NCI-H1694 treated with DMSO at 0.1 percent for 48 hours (cell line): ENCODE measurements around the gene FEM1C.
"Not testable (repeated sequence)": the region's sequence is repeated elsewhere in the genome, so short reads cannot be mapped to it uniquely, and the experiment has no call there.

Source experiments
- DNase-seq: peaks from one replicate; lab custom pipeline; 2025; lab: John Stamatoyannopoulos, UW

Gene FEM1C

DNA sequence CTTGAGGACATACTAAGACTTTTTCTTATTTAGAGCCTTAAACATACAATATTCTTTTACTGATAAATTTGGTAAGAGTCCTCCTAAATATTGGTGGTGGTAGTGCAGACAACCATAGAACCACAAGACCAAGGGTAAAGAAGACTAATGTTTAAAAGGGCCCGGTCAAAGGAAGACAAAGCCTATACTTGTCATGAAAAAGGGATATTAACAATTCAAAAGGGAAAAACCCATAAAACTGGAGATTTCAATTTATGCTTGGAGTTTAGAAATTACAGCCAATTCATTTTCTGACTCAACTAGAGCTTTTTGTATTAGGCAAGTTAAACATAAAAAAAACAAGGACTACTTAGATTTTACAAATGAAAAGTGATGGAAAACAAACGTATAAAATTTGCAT lies 24.4 kb downstream of the FEM1C start:
- no peak for DNase-seq

- DNase-seq: no peak
Observed at GRCh38 chr5:115516372-115516771, 28.2 kb downstream of the FEM1C start.

DNA sequence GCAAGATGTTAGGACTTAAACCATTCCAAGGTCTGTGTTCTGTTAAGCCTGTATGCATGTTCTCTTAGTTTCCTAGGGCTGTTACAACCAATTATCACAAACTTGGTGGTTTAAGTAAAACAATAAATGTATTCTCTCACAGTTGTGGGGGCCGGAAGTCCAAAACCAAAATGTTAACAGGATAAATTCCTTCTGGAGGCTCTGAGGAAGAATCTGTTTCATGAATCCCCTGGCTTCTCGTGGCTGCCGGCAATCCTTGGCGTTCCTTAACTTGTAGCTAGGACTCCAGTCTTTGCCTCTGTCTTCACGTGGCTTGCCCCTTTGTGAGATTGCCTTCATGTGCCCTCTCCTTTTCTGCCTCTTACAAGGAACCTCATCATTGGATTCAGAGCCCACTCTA lies 30.4 kb downstream of the FEM1C start:
- no peak for DNase-seq

- no peak for DNase-seq
Observed at GRCh38 chr5:115511632-115512031, 32.9 kb downstream of the FEM1C start.

DNA sequence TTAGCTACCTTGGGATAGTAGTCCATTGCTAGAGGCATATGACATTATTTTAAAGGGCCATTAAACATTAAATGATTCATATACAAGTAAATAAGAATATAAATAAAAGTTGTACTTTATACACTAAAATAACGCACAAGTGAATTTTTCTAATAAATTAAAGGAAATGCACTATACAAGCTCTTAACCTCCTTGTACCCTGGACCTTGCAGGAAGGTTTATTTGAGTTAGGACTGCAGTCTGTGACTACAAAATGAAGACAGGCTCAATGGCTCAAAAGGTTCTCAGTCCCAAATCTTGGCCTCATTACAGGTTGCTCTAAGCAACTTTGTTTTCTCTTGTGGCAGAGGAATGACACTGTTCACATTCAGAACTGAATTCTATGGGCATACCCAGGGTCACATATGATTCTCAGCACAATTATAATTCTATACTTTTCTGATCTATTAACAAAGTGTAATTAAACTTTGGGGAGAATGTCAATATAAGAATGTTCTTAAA lies 34.4 kb downstream of the FEM1C start:
- DNase-seq: no peak

- DNase-seq: no peak
Observed at GRCh38 chr5:115509547-115509946, 35.0 kb downstream of the FEM1C start.

GRCh38 chr5:115507681-115508080 lies 36.9 kb downstream of the FEM1C start:
- DNase-seq: no peak

GRCh38 chr5:115503420-115503819 lies 41.2 kb downstream of the FEM1C start:
- DNase-seq: no peak

- DNase-seq: no peak
Observed at GRCh38 chr5:115501464-115502210, 42.9 kb downstream of the FEM1C start.

GRCh38 chr5:115500225-115500624 lies 44.4 kb downstream of the FEM1C start:
- no peak for DNase-seq

GRCh38 chr5:115496936-115497576 lies 47.5 kb downstream of the FEM1C start:
- DNase-seq: peak; percentile 75

GRCh38 chr5:115494570-115495289 lies 49.8 kb downstream of the FEM1C start:
- DNase-seq: no peak

DNA sequence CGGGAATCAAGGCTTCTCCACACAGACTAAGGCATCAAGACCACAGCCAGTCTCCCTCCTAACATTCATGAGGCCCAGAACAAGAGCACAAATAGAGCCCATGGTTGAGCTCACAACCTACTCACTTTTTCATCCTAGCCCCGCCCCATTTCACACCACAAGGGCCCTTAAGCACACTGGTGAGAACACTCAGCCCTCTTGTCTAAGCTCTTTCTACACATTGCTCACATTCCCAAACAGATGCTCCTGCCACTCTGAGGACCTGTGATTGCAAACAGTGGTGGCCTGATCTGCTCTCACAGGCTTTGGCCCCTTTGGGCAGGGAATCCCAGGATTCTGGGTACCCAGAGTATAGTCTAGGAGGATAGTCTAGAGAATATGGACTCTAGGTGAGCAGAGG lies 54.0 kb downstream of the FEM1C start:
- no peak for DNase-seq

DNA sequence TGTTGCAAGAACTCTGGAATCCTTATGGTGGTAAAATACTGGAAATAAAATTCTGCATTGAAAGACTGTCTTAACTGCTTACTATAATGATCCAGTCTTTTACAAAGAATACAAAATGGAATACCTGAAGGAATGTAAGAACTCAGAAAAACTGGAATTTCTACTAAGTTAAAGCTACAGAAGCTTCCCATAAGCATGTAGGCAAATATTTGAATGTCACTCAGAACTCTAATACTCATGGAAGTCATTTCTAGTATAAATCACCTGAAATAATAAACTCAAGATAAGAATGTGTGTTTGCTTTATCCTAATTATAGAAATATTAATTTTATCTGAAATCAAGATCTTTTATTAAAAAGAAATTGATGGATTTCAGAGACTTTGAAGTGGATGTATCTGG lies 54.8 kb downstream of the FEM1C start:
- no peak for DNase-seq

GRCh38 chr5:115487756-115488155 lies 56.8 kb downstream of the FEM1C start:
- no peak for DNase-seq

DNA sequence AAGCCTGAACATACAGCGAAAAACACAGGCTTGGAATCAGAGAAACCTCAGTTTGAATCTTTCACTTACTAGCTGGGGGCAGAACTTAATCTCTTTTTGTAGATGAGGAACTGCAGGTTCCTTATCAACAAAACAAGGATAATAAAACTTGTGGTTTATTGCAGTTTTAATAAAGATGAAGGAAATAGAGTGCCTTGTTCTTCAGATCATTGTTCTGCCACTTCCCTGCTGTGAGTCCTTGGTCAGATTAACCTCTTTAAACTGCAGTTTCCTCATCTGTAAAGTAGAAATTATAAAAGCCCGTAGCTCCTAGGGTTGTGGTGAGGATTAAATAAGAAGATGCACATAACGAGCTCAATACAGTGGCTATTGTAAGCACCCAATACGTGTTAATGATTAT lies 57.4 kb downstream of the FEM1C start:
- DNase-seq: no peak

DNA sequence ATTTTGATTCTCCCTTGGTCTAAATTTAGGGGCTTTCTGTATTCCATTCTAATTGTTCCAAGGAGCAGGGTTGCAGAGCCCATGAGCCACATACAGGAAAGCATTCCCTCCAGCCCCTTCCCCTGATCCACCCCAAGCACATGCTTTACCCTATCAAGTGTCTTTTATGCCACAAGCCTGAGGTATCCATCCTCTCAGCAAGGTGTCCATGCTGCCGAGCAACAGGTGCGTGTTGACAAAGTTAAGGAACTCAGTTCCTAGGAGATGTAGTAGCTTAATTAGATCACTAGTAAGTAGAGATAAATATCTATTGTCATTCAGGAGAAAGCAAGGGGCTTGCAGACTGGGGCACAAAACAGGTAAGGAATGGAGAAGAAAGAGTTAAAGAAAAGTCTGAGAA lies 57.8 kb downstream of the FEM1C start:
- DNase-seq: no peak

DNA sequence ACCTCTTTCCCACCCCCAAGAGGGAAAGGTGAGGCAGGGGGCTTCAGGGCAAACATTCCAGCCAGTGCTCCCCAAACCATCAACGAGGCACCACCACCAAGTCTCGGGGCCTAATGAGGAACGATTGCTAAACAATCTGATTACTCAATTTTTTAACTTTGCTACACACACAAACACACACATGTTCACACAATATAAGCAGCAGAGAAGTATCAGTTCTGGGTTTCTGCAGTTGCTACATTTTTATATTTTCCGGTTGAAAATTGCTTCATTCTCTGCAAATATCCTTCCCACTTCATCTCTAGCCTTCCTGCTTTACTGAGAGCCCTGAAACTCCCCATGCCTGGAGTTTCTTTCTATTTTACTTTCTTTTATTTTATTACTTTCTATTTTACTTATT lies 60.2 kb downstream of the FEM1C start:
- DNase-seq: no peak

GRCh38 chr5:115480900-115481299 lies 63.7 kb downstream of the FEM1C start:
- no peak for DNase-seq

DNA sequence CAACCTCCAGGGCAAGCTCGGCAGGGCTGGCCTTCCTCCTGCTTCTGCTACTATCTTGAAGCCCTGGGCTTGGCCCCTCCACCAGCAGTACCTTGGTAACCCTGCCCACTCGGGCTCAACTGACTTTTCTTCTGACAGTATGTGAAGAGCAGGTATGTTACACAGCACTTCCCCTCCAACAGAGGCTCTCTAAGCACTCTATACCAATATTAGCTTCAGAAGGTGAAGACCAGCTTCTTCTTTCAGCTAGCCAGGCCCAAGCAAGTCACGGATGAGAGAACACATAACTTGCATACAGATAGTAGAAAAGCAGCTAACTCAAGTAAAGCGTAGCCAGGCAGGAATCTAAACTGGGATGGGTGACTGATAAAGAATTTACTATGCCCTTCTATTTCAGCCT lies 64.3 kb downstream of the FEM1C start:
- DNase-seq: no peak

- not testable (repeated sequence) for DNase-seq
Observed at GRCh38 chr5:115479166-115479873, 65.3 kb downstream of the FEM1C start.

DNA sequence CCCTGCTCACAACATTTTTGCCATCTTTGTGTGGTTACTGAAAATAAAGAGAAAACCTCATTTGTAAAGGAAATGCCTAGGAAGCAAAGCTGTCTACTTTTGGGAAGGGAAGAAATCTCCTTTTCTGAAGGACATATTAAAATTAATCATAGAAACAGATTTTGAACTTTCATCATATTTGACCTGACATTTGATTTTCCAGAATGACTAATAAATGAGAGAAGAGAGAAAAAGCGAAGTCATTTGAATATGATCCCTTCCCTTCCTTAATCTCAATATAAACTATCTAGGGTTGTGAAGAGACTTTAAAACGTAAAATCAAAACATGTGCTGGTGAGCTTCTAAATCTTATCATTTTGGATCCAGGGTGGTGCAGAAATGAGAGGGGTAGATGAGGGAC lies 66.3 kb downstream of the FEM1C start:
- no peak for DNase-seq
